SK-N-SH treated with all-trans-retinoic acid at 6 μM for 48 hours (cell line): Measurements from ENCODE around the gene CFAP299.

Source experiments
- ATAC-seq: fragments of 200-7000 bp; cut with Tn5 transposase; 3 replicates; pipeline ENCODE4 v1.9.1; 2020; ENCODE audit warnings: mild to moderate bottlenecking, moderate library complexity
- BACH2 ChIP-seq: fragments of 250-450 bp; sonication (Bioruptor Pico); IDR thresholded peaks from 2 replicates; pipeline ENCODE4 v1.9.0; 2021; ENCODE audit warnings: mild to moderate bottlenecking, borderline replicate concordance
- CREB5 ChIP-seq: fragments of 250-450 bp; sonication (Bioruptor Pico); IDR thresholded peaks from 2 replicates; pipeline ENCODE4 v1.5.1; 2020; ENCODE audit warnings: low read depth, mild to moderate bottlenecking, moderate library complexity
- CSDC2 ChIP-seq: fragments of 250-450 bp; sonication (Bioruptor Pico); IDR thresholded peaks from 2 replicates; pipeline ENCODE4 v1.5.0; 2020; ENCODE audit warnings: mild to moderate bottlenecking, moderate library complexity
- ESRRG ChIP-seq: fragments of 250-450 bp; sonication (Bioruptor Pico); IDR thresholded peaks from 2 replicates; pipeline ENCODE4 v1.6.1; 2021; ENCODE audit warnings: mild to moderate bottlenecking
- GLIS3 ChIP-seq: fragments of 250-450 bp; sonication (Bioruptor Pico); IDR thresholded peaks from 2 replicates; pipeline ENCODE4 v1.5.0; 2020; ENCODE audit warnings: mild to moderate bottlenecking, moderate library complexity
- ISL1 ChIP-seq: fragments of 250-450 bp; sonication (Bioruptor Pico); IDR thresholded peaks from 2 replicates; pipeline ENCODE4 v2.1.2; 2022; ENCODE audit warnings: mild to moderate bottlenecking, moderate library complexity
- OSR1 ChIP-seq: fragments of 250-450 bp; sonication (Bioruptor Pico); IDR thresholded peaks from 2 replicates; pipeline ENCODE4 v1.8.0; 2022; ENCODE audit warnings: moderate library complexity, mild to moderate bottlenecking, inconsistent platforms
- PATZ1 ChIP-seq: fragments of 250-450 bp; sonication (Bioruptor Pico); IDR thresholded peaks from 2 replicates; pipeline ENCODE4 v1.8.0; 2020; ENCODE audit warnings: mild to moderate bottlenecking, moderate library complexity, borderline replicate concordance
- RARB ChIP-seq: fragments of 250-450 bp; sonication (Bioruptor Pico); IDR thresholded peaks from 2 replicates; pipeline ENCODE4 v1.8.0; 2021; ENCODE audit warnings: mild to moderate bottlenecking, moderate library complexity
- SNAI2 ChIP-seq: fragments of 250-450 bp; sonication (Bioruptor Pico); IDR thresholded peaks from 2 replicates; pipeline ENCODE4 v1.5.0; 2020; ENCODE audit warnings: mild to moderate bottlenecking, moderate library complexity
- TCF4 ChIP-seq: fragments of 250-450 bp; sonication (Bioruptor Pico); IDR thresholded peaks from 2 replicates; pipeline ENCODE4 v1.8.0; 2021; ENCODE audit warnings: mild to moderate bottlenecking, moderate library complexity, borderline replicate concordance
- TSHZ2 ChIP-seq: fragments of 250-450 bp; sonication (Bioruptor Pico); IDR thresholded peaks from 2 replicates; pipeline ENCODE4 v1.5.0; 2020; ENCODE audit warnings: mild to moderate bottlenecking, moderate library complexity
- ZC3H10 ChIP-seq: fragments of 250-450 bp; sonication (Bioruptor Pico); IDR thresholded peaks from 2 replicates; pipeline ENCODE4 v1.5.1; 2021; ENCODE audit warnings: mild to moderate bottlenecking, moderate library complexity
- ZFP3 ChIP-seq: fragments of 250-450 bp; sonication (Bioruptor Pico); IDR thresholded peaks from 2 replicates; pipeline ENCODE4 v1.5.0; 2020; ENCODE audit warnings: mild to moderate bottlenecking, moderate library complexity
- ZFP30 ChIP-seq: fragments of 450-650 bp; formaldehyde crosslinking; IDR thresholded peaks from 2 replicates; pipeline ENCODE4 v1.5.0; 2022; ENCODE audit warnings: mild to moderate bottlenecking, moderate library complexity
- ZNF565 ChIP-seq: fragments of 450-650 bp; formaldehyde crosslinking; conservative IDR thresholded peaks from 2 replicates; pipeline ENCODE4 v1.5.0; 2020; ENCODE audit warnings: low read depth, mild to moderate bottlenecking, moderate library complexity
- ZNF70 ChIP-seq: fragments of 450-650 bp; formaldehyde crosslinking; IDR thresholded peaks from 2 replicates; pipeline ENCODE4 v1.5.0; 2020; ENCODE audit warnings: mild to moderate bottlenecking, moderate library complexity
- ZNF8 ChIP-seq: fragments of 450-650 bp; formaldehyde crosslinking; IDR thresholded peaks from 2 replicates; pipeline ENCODE4 v1.5.0; 2020; ENCODE audit warnings: mild to moderate bottlenecking, moderate library complexity
- TF ChIP-seq, protein P1 (sequence below): fragments of 250-450 bp; sonication (Bioruptor Pico); IDR thresholded peaks from 2 replicates; pipeline ENCODE4 v1.8.0; 2021; ENCODE audit warnings: low read depth, mild to moderate bottlenecking, moderate library complexity, borderline replicate concordance
- TF ChIP-seq, protein P2 (sequence below): fragments of 250-450 bp; sonication (Bioruptor Pico); IDR thresholded peaks from 2 replicates; pipeline ENCODE4 v1.5.1; 2021; ENCODE audit warnings: mild to moderate bottlenecking, moderate library complexity

Gene CFAP299

GRCh38 chr4:80989921-80990544 is 654.5 kb downstream of the CFAP299 start (continued):
- no peak for TF ChIP-seq PATZ1 (CRISPR knock-in tag)
- no peak for TF ChIP-seq ZFP30 (CRISPR knock-in tag)
- TF ChIP-seq ZFP3 (CRISPR knock-in tag): no peak
- TF ChIP-seq, all 23 proteins: peak for 0

DNA sequence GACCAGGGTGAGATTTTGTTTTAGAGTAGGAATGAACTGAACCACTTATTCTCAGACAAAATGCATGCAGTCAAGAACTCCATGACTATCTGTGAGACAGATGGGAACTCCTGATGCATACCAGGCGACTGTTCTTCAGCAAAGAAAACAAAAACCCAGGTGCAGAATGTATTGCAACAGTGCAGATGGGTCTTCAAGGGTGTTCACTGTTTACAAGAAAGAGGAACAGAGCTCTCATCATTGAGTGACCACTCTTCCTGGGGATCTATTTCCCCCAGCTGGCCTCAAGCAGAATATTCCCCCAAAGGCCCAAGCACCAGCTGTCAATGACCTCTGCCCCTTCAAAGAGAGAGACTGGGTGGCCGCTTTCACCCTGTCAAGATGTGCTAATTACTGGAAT is 655.3 kb downstream of the CFAP299 start:
- ATAC-seq: no peak
- TF ChIP-seq ZC3H10 (CRISPR knock-in tag): no peak
- no peak for TF ChIP-seq TSHZ2 (CRISPR knock-in tag)
- no peak for TF ChIP-seq ZNF70
- TF ChIP-seq, protein P1, sequence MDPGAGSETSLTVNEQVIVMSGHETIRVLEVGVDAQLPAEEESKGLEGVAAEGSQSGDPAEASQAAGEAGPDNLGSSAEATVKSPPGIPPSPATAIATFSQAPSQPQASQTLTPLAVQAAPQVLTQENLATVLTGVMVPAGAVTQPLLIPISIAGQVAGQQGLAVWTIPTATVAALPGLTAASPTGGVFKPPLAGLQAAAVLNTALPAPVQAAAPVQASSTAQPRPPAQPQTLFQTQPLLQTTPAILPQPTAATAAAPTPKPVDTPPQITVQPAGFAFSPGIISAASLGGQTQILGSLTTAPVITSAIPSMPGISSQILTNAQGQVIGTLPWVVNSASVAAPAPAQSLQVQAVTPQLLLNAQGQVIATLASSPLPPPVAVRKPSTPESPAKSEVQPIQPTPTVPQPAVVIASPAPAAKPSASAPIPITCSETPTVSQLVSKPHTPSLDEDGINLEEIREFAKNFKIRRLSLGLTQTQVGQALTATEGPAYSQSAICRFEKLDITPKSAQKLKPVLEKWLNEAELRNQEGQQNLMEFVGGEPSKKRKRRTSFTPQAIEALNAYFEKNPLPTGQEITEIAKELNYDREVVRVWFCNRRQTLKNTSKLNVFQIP (CRISPR knock-in tag): no peak
- TF ChIP-seq TCF4 (CRISPR knock-in tag): no peak
- no peak for TF ChIP-seq ISL1 (CRISPR knock-in tag)
- no peak for TF ChIP-seq RARB (CRISPR knock-in tag)
- no peak for TF ChIP-seq ESRRG
- TF ChIP-seq CREB5 (CRISPR knock-in tag): no peak
- TF ChIP-seq BACH2 (CRISPR knock-in tag): no peak
- TF ChIP-seq ZNF8 (CRISPR knock-in tag): no peak
- no peak for TF ChIP-seq SNAI2 (CRISPR knock-in tag)
- no peak for TF ChIP-seq CSDC2 (CRISPR knock-in tag)
- no peak for TF ChIP-seq ZFP3 (CRISPR knock-in tag)
- TF ChIP-seq ZNF565 (CRISPR knock-in tag): no peak

- no peak for ATAC-seq
- no peak for TF ChIP-seq BACH2 (CRISPR knock-in tag)
- no peak for TF ChIP-seq OSR1 (CRISPR knock-in tag)
- TF ChIP-seq, protein P2, sequence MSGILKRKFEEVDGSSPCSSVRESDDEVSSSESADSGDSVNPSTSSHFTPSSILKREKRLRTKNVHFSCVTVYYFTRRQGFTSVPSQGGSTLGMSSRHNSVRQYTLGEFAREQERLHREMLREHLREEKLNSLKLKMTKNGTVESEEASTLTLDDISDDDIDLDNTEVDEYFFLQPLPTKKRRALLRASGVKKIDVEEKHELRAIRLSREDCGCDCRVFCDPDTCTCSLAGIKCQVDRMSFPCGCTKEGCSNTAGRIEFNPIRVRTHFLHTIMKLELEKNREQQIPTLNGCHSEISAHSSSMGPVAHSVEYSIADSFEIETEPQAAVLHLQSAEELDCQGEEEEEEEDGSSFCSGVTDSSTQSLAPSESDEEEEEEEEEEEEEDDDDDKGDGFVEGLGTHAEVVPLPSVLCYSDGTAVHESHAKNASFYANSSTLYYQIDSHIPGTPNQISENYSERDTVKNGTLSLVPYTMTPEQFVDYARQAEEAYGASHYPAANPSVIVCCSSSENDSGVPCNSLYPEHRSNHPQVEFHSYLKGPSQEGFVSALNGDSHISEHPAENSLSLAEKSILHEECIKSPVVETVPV (CRISPR knock-in tag): no peak
- no peak for TF ChIP-seq GLIS3
- TF ChIP-seq SNAI2 (CRISPR knock-in tag): no peak
- no peak for TF ChIP-seq ESRRG
Measured at GRCh38 chr4:80999943-81000342, 664.4 kb downstream of the CFAP299 start.

- ATAC-seq: no peak
Measured at GRCh38 chr4:81003597-81004111, 668.1 kb downstream of the CFAP299 start.

More at GRCh38 chr4:81003597-81004111, 668.1 kb downstream of the CFAP299 start:
- TF ChIP-seq ISL1 (CRISPR knock-in tag) (no peak), ESRRG (no peak)
- TF ChIP-seq, all 23 proteins: peak for 0
